Panc1 (cell line): Measurements from ENCODE around the gene SLC4A7. TPM values are rescaled to one million over a fixed set of nuclear protein-coding genes. Genes with fewer than 3 reads are reported as not detected.

Source experiments
- ATAC-seq: fragments of 200-7000 bp; cut with Tn5 transposase; 2 replicates; pipeline ENCODE4 v1.9.1; 2020; ENCODE audit warnings: mild to moderate bottlenecking, moderate library complexity
- BruUV-seq: library from RNA; stranded (reverse); fragments of 400-500 nt; replicated peaks from 2 replicates; lab custom pipeline; 2021; lab: Mats Ljungman, UMichigan
- CTCF ChIA-PET: fragments of 300-600 bp; sonication (Branson Sonifier 250); formaldehyde crosslinking; loops from one replicate; lab custom pipeline; 2022; ENCODE audit warnings: antibody characterized with exemption; lab: Charles Lee
- POLR2A ChIA-PET: fragments of 300-600 bp; sonication (Branson Sonifier 250); formaldehyde crosslinking; loops from one replicate; lab custom pipeline; 2022; ENCODE audit warnings: antibody characterized with exemption; lab: Charles Lee
- DNase-seq: peaks from one replicate; pipeline ENCODE4 v3.0.0-alpha.2; 2010; ENCODE audit warnings: low read depth, low spot score
- H3K27ac ChIP-seq: 2 replicates; pipeline ENCODE4 v1.5.1; 2011; ENCODE audit warnings: mild to moderate bottlenecking, low read length, inconsistent platforms
- H3K27me3 ChIP-seq: fragments of 200-500 bp; sonication (Bioruptor generic); 2 replicates; pipeline ENCODE4 v1.6.0; 2014; ENCODE audit warnings: low read length, inconsistent platforms; ENCODE audit not compliant: control insufficient read depth, insufficient read depth
- H3K36me3 ChIP-seq: fragments of 200-500 bp; sonication (Bioruptor generic); 2 replicates; pipeline ENCODE4 v1.5.1; 2014; ENCODE audit warnings: inconsistent platforms, mild to moderate bottlenecking, low read length, moderate library complexity; ENCODE audit not compliant: control insufficient read depth, insufficient read depth
- H3K4me1 ChIP-seq: 2 replicates; pipeline ENCODE4 v1.5.1; 2011; ENCODE audit warnings: inconsistent platforms, mild to moderate bottlenecking, low read length, moderate library complexity; ENCODE audit not compliant: control insufficient read depth, insufficient read depth
- H3K4me3 ChIP-seq, 2 experiments: 2 replicates each; pipeline ENCODE4 v1.5.1; 2011 to 2012; ENCODE audit warnings: low read depth in 2 of 2, low read length in 2 of 2, mild to moderate bottlenecking in 2 of 2, inconsistent platforms in 1 of 2, moderate library complexity in 1 of 2
- H3K9me3 ChIP-seq: fragments of 200-500 bp; sonication (Bioruptor generic); 2 replicates; pipeline ENCODE4 v1.5.1; 2014; ENCODE audit warnings: low read depth, mild to moderate bottlenecking, inconsistent platforms, low read length, moderate library complexity; ENCODE audit not compliant: control insufficient read depth, insufficient read depth
- CTCF ChIP-seq: fragments of 450-650 bp; IDR thresholded peaks from 2 replicates; pipeline ENCODE4 v1.5.1; 2017; ENCODE audit warnings: mild to moderate bottlenecking
- POLR2AphosphoS5 ChIP-seq: IDR thresholded peaks from 2 replicates; pipeline ENCODE4 v1.6.1; 2012; ENCODE audit warnings: mild to moderate bottlenecking, low read depth, low read length, moderate library complexity
- REST ChIP-seq, 2 experiments: IDR thresholded peaks; 2 replicates each; pipeline ENCODE4 v1.6.1; 2011 to 2012; ENCODE audit warnings: low read depth in 2 of 2, control low read depth in 1 of 2, low read length in 1 of 2, mild to moderate bottlenecking in 1 of 2, moderate library complexity in 1 of 2; ENCODE audit not compliant: insufficient read depth in 1 of 2
- SIN3A ChIP-seq: IDR thresholded peaks from 2 replicates; pipeline ENCODE4 v1.6.1; 2012; ENCODE audit warnings: low read depth, mild to moderate bottlenecking, low read length, moderate library complexity, borderline replicate concordance; ENCODE audit not compliant: insufficient read depth
- TCF7L2 ChIP-seq: IDR thresholded peaks from 2 replicates; pipeline ENCODE4 v1.6.1; 2011; ENCODE audit warnings: mild to moderate bottlenecking, low read depth, low read length, inconsistent platforms
- in situ Hi-C: cut with HindIII; loops from 2 replicates; pipeline ENCODE4 v1.10.0; 2016; ENCODE audit warnings: low sequenced_read_pairs, low pct_unique_long_range_greater_than_20kb
- intact Hi-C: fragments of 100-400 bp; cut with micrococcal nuclease; formaldehyde crosslinking; loops from one replicate; pipeline ENCODE4 v1.10.0; 2022; ENCODE audit not compliant: unreplicated experiment
- total RNA-seq: library from RNA; stranded (reverse); gene quantifications from one replicate; pipeline ENCODE4 v1.2.1, GENCODE V29; 2021; ENCODE audit not compliant: unreplicated experiment

Gene SLC4A7
- total RNA-seq, 1 experiment from 2014 or later: 99.4 TPM

- DNase-seq (no peak), ATAC-seq (peak; percentile 37; the same call in 1 of the 2 replicates)
- ChIA-PET POLR2A (no interaction called here), CTCF (interaction anchor here (0.8 kb wide), 1 partner anchor 17 kb away, joined by 3 read pairs; no protein-coding TSS in a partner anchor)
- TF ChIP-seq TCF7L2: no peak
- Histone ChIP-seq H3K9me3 (no peaks in the 10 kb centered on the region), H3K4me3 (no peak overlapping the region), H3K27ac (peak overlapping the region; percentile 29; the same call in 1 of the 2 replicates), H3K27me3 (no peaks in the 10 kb centered on the region), H3K36me3 (peaks cover 7% of the 10 kb centered on the region; the same call in 1 of the 2 replicates), H3K4me1 (peaks cover 69% of the 10 kb centered on the region)
- BruUV-seq: no TSS peak
- in situ Hi-C loops (no loop called here), intact Hi-C loops (no loop called here)
Measured at GRCh38 chr3:27456554-27456953, 27.6 kb downstream of the SLC4A7 start.

GRCh38 chr3:27454914-27455313 is 29.3 kb downstream of the SLC4A7 start:
- in situ Hi-C loops: no loop called here
- Histone ChIP-seq H3K9me3 (no peaks in the 10 kb centered on the region), H3K27me3 (no peaks in the 10 kb centered on the region), H3K4me1 (peaks cover 82% of the 10 kb centered on the region), H3K27ac (peak overlapping the region; percentile 59; the same call in 1 of the 2 replicates), H3K36me3 (peaks cover 7% of the 10 kb centered on the region; the same call in 1 of the 2 replicates), H3K4me3 (no peak overlapping the region)
- no TSS peak for BruUV-seq
- no peak for TF ChIP-seq SIN3A
- no peak for TF ChIP-seq TCF7L2
- TF ChIP-seq POLR2AphosphoS5: no peak
- TF ChIP-seq REST (IDR thresholded peaks at IDR 0.05; ENCODE audit: insufficient read depth in 1 of 2, low read depth in 2 of 2, low read length in 1 of 2): no peak
- TF ChIP-seq CTCF: no peak
- ATAC-seq: no peak
- ChIA-PET POLR2A (no interaction called here), CTCF (no interaction called here)
- no peak for DNase-seq
- intact Hi-C loops: no loop called here

GRCh38 chr3:27454461-27454860 is 29.7 kb downstream of the SLC4A7 start:
- no TSS peak for BruUV-seq
- ATAC-seq: no peak

More at GRCh38 chr3:27454461-27454860, 29.7 kb downstream of the SLC4A7 start:
- intact Hi-C loops: no loop called here
- TF ChIP-seq TCF7L2: no peak
- no peak for TF ChIP-seq CTCF
- TF ChIP-seq POLR2AphosphoS5: no peak
- TF ChIP-seq SIN3A: no peak
- no peak for TF ChIP-seq REST (IDR thresholded peaks at IDR 0.05; ENCODE audit: insufficient read depth in 1 of 2, low read depth in 2 of 2, low read length in 1 of 2)
- Histone ChIP-seq H3K36me3 (peaks cover 8% of the 10 kb centered on the region; the same call in 1 of the 2 replicates), H3K4me1 (peaks cover 87% of the 10 kb centered on the region), H3K27me3 (no peaks in the 10 kb centered on the region), H3K4me3 (no peak overlapping the region), H3K9me3 (no peaks in the 10 kb centered on the region), H3K27ac (peak overlapping the region; percentile 51; the same call in 1 of the 2 replicates)
- ChIA-PET POLR2A (interaction anchor here (0.6 kb wide), 1 partner anchor 66 kb away, joined by 10 read pairs; no protein-coding TSS in a partner anchor), CTCF (no interaction called here)
- in situ Hi-C loops: no loop called here
- no peak for DNase-seq
